T-cell (primary cell): ENCODE results near the gene PRKAB2. TPM values are rescaled to one million over a fixed set of nuclear protein-coding genes. Genes with fewer than 3 reads are reported as not detected.
"Not testable (repeated sequence)": the region's sequence is repeated elsewhere in the genome, so short reads cannot be mapped to it uniquely, and the experiment has no call there.

Source experiments
- ATAC-seq, 4 experiments: fragments of 200-7000 bp in 3 of 4; fragments of 150-1000 bp in 1 of 4; cut with Tn5 transposase; replicated peaks in 1 of 4; 1 replicate in 3 of 4; 2 replicates in 1 of 4; pipeline ENCODE4 v1.10.0; 2021; ENCODE audit warnings: moderate library complexity in 3 of 4, mild to moderate bottlenecking in 2 of 4, moderate number of reproducible peaks in 1 of 4
- CTCF ChIA-PET, 2 donors: fragments of 300-600 bp; sonication (Branson Sonifier 250); formaldehyde crosslinking; loops; one replicate each; lab custom pipeline; 2022; ENCODE audit warnings: antibody characterized with exemption in 2 of 2; lab: Charles Lee
- POLR2A ChIA-PET, 2 donors: fragments of 300-600 bp; sonication (Branson Sonifier 250); formaldehyde crosslinking; loops; one replicate each; lab custom pipeline; 2022; ENCODE audit warnings: antibody characterized with exemption in 2 of 2; lab: Charles Lee
- DNase-seq, 35 experiments: peaks; one replicate each; pipeline versions ENCODE4 v3.0.0 to v3.0.0-alpha.2; 2013 to 2023
- H3K27ac ChIP-seq: one replicate; pipeline ENCODE4 v1.5.1; 2013; ENCODE audit warnings: low read length
- H3K27me3 ChIP-seq, 2 experiments: replicated peaks in 1 of 2; 1 replicate in 1 of 2; 2 replicates in 1 of 2; pipeline versions ENCODE4 v1.6.1 to v1.7.0; 2013; ENCODE audit warnings: low read length in 1 of 2, mixed read lengths in 1 of 2; ENCODE audit not compliant: control insufficient read depth in 2 of 2, insufficient read depth in 2 of 2; ENCODE audit errors: extremely low read depth in 1 of 2
- H3K36me3 ChIP-seq, 2 donors: 1 replicate in 1 of 2; 2 replicates in 1 of 2; pipeline versions ENCODE4 v1.6.1 to v1.7.0; 2013; ENCODE audit warnings: low read length in 1 of 2; ENCODE audit not compliant: control insufficient read depth in 2 of 2, insufficient read depth in 1 of 2; ENCODE audit errors: extremely low read depth in 1 of 2
- H3K4me1 ChIP-seq, 2 experiments: 1 replicate in 1 of 2; 2 replicates in 1 of 2; pipeline versions ENCODE4 v1.6.1 to v1.7.0; 2013; ENCODE audit warnings: low read length in 2 of 2, mixed read lengths in 1 of 2; ENCODE audit not compliant: insufficient read depth in 2 of 2, control insufficient read depth in 1 of 2; ENCODE audit errors: extremely low read depth in 1 of 2
- H3K4me3 ChIP-seq, 2 donors: 1 replicate in 1 of 2; 2 replicates in 1 of 2; pipeline versions ENCODE4 v1.5.1 to v1.7.0; 2013; ENCODE audit warnings: mild to moderate bottlenecking in 2 of 2, low read length in 1 of 2, moderate library complexity in 1 of 2; ENCODE audit not compliant: control insufficient read depth in 1 of 2; ENCODE audit errors: extremely low read depth in 1 of 2
- H3K9me3 ChIP-seq: 2 replicates; pipeline ENCODE4 v1.7.0; 2013
- H3K27ac Mint-ChIP-seq, 2 donors: one replicate each; pipeline ENCODE4 v1.8.0; 2020 to 2021; ENCODE audit warnings: mild to moderate bottlenecking in 2 of 2, mixed read lengths in 2 of 2
- H3K27me3 Mint-ChIP-seq, 2 donors: one replicate each; pipeline ENCODE4 v1.8.0; 2021 to 2022; ENCODE audit warnings: mixed read lengths in 2 of 2
- H3K36me3 Mint-ChIP-seq: one replicate; pipeline ENCODE4 v1.8.0; 2021; ENCODE audit warnings: mixed read lengths
- H3K4me1 Mint-ChIP-seq, 3 donors: one replicate each; pipeline ENCODE4 v1.8.0; 2020 to 2022; ENCODE audit warnings: mixed read lengths in 3 of 3, mild to moderate bottlenecking in 1 of 3
- H3K4me3 Mint-ChIP-seq, 3 donors: one replicate each; pipeline ENCODE4 v1.8.0; 2020 to 2022; ENCODE audit warnings: mild to moderate bottlenecking in 3 of 3, mixed read lengths in 3 of 3, moderate library complexity in 3 of 3
- H3K9me3 Mint-ChIP-seq, 3 donors: one replicate each; pipeline ENCODE4 v1.8.0; 2020 to 2022; ENCODE audit warnings: mixed read lengths in 3 of 3
- WGBS: methylation state at CpG from one replicate; pipeline ENCODE4 v1.1.5; 2013; ENCODE audit warnings: missing lambda C conversion rate; ENCODE audit not compliant: insufficient coverage; 5-methylcytosine and 5-hydroxymethylcytosine counted together
- total RNA-seq, 35 experiments: library from RNA in 6 of 35; stranded (reverse) in 6 of 35; fragments of 120-200 nt in 1 of 35; gene quantifications; one replicate each; pipeline versions ENCODE4 v1.2.1 to v1.2.4 and lab custom pipeline; 2013 to 2026

PRKAB2 gene
- total RNA-seq, 5 donors from 2014 or later (not counting 1 experiment from before 2014, with no cell fraction given), result 13.6 to 22.0 (median 18.4) TPM

DNA sequence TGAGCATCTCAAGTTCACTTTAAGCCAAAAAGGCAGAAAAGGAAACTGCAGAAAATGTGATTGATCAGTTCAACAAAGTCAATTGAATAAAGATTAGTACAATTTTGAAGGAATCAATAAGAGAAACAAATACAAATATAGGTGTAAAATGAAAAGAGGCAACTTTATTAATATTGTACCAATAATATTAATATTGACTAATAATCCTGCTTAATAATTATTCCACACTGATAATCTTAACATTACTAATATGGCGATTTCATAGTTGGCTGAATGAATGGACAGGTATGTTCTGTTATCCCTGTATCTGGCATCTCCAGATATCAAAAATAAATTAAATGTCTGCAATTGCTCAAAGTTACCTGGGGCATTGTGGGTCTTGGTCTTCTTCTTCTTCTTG, 61.8 kb downstream of the PRKAB2 start:
- H3K4me3 ChIP-seq, result no peak overlapping the region
- Mint-ChIP-seq H3K36me3 (no peaks in the 10 kb centered on the region), H3K4me1 (no peaks in the 10 kb centered on the region), H3K27ac (no peak overlapping the region), H3K27me3 (peaks cover 14 to 35% of the 10 kb centered on the region in 2 donors), H3K9me3 (no peaks in the 10 kb centered on the region), H3K4me3 (no peak overlapping the region)
- no peaks in the 10 kb centered on the region for H3K36me3 ChIP-seq
- DNase-seq, result no peak
- no peak overlapping the region for H3K27ac ChIP-seq
- ATAC-seq, result no peak
- peaks cover 0 to 13% of the 10 kb centered on the region in 2 experiments for H3K27me3 ChIP-seq
- POLR2A ChIA-PET, result no interaction called here
- no CpG with 5 or more reads among the region's 1 CpG for WGBS
- CTCF ChIA-PET, result no interaction called here
- no peaks in the 10 kb centered on the region for H3K4me1 ChIP-seq
- H3K9me3 ChIP-seq, result no peaks in the 10 kb centered on the region

GRCh38 chr1:147109762-147110161, 62.5 kb downstream of the PRKAB2 start:
- no peak for DNase-seq
- Mint-ChIP-seq H3K27me3 (peaks cover 14 to 35% of the 10 kb centered on the region in 2 donors), H3K4me3 (no peak overlapping the region), H3K9me3 (no peaks in the 10 kb centered on the region), H3K4me1 (no peaks in the 10 kb centered on the region), H3K27ac (no peak overlapping the region), H3K36me3 (no peaks in the 10 kb centered on the region)
- ChIA-PET CTCF (no interaction called here), POLR2A (no interaction called here)
- no peak for ATAC-seq
- WGBS, result 65% methylated on average over 4 of the region's 4 CpGs
- H3K27me3 ChIP-seq, result peaks cover 0 to 13% of the 10 kb centered on the region in 2 experiments
- no peaks in the 10 kb centered on the region for H3K36me3 ChIP-seq
- no peaks in the 10 kb centered on the region for H3K4me1 ChIP-seq
- H3K4me3 ChIP-seq, result no peak overlapping the region
- no peaks in the 10 kb centered on the region for H3K9me3 ChIP-seq
- no peak overlapping the region for H3K27ac ChIP-seq

GRCh38 chr1:147109041-147109440, 63.2 kb downstream of the PRKAB2 start:
- Mint-ChIP-seq H3K27me3 (peaks cover 14 to 35% of the 10 kb centered on the region in 2 donors), H3K27ac (no peak overlapping the region), H3K4me1 (no peaks in the 10 kb centered on the region), H3K36me3 (no peaks in the 10 kb centered on the region), H3K4me3 (no peak overlapping the region), H3K9me3 (no peaks in the 10 kb centered on the region)
- H3K4me1 ChIP-seq, result no peaks in the 10 kb centered on the region
- CTCF ChIA-PET, result no interaction called here
- POLR2A ChIA-PET, result no interaction called here
- DNase-seq (no peak), ATAC-seq (no peak)
- H3K9me3 ChIP-seq, result no peaks in the 10 kb centered on the region
- no CpG with 5 or more reads among the region's 1 CpG for WGBS
- no peaks in the 10 kb centered on the region for H3K36me3 ChIP-seq
- H3K27ac ChIP-seq, result no peak overlapping the region
- H3K27me3 ChIP-seq, result peaks cover 0 to 13% of the 10 kb centered on the region in 2 experiments
- no peak overlapping the region for H3K4me3 ChIP-seq

DNA sequence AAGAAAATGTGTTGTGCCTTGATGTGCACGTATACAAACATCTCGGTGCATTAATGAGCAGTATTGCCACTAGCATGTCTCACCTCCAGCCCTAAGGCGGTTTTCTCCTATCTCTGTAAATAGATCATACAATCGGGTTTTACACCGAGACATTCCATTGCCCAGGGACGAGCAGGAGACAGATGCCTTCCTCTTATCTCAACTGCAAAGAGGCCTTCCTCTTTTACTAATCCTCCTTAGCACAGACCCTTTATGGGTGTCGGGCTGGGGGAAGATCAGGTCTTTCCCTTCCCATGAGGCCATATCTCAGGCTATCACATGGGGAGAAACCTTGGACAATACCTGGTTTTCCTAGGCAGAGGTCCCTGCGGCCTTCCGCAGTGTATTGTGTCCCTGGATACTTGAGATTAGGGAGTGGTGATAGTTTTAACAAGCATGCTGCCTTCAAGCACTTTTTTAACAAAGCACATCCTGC, 65.8 kb downstream of the PRKAB2 start:
- peaks cover 14 to 35% of the 10 kb centered on the region in 2 donors for H3K27me3 Mint-ChIP-seq
- H3K4me1 Mint-ChIP-seq, POLR2A ChIA-PET: not testable (repeated sequence)

GRCh38 chr1:147105909-147106308, 66.4 kb downstream of the PRKAB2 start:
- no peaks in the 10 kb centered on the region for H3K4me1 Mint-ChIP-seq

More for the DNA sequence above, 65.8 kb downstream of the PRKAB2 start:
- H3K9me3 Mint-ChIP-seq, H3K27ac Mint-ChIP-seq, H3K4me3 ChIP-seq, H3K9me3 ChIP-seq, ATAC-seq, H3K4me3 Mint-ChIP-seq, H3K27ac ChIP-seq, DNase-seq, H3K4me1 ChIP-seq, H3K36me3 ChIP-seq, H3K36me3 Mint-ChIP-seq, CTCF ChIA-PET: not testable (repeated sequence)
- WGBS, result 100% methylated on average over 2 of the region's 9 CpGs
- H3K27me3 ChIP-seq, result peaks cover 0 to 13% of the 10 kb centered on the region in 2 experiments

More at GRCh38 chr1:147105909-147106308, 66.4 kb downstream of the PRKAB2 start:
- ATAC-seq, result no peak
- Mint-ChIP-seq H3K36me3 (no peaks in the 10 kb centered on the region), H3K27me3 (peaks cover 13 to 37% of the 10 kb centered on the region in 2 donors), H3K27ac (no peak overlapping the region), H3K4me3 (no peak overlapping the region), H3K9me3 (no peaks in the 10 kb centered on the region)
- H3K36me3 ChIP-seq, result no peaks in the 10 kb centered on the region
- ChIA-PET POLR2A (no interaction called here), CTCF (no interaction called here)
- H3K27me3 ChIP-seq, result peaks cover 0 to 13% of the 10 kb centered on the region in 2 experiments
- 66% methylated on average over 3 of the region's 8 CpGs for WGBS
- H3K4me1 ChIP-seq, result no peaks in the 10 kb centered on the region
- no peaks in the 10 kb centered on the region for H3K9me3 ChIP-seq
- no peak for DNase-seq
- H3K27ac ChIP-seq, result no peak overlapping the region
- no peak overlapping the region for H3K4me3 ChIP-seq

Other genes starting within 250 kb of the PRKAB2 start
- 10 to 100 TPM; 23.8 to 29.4 (median 24.4) TPM for gene NBPF12, start 234.1 kb downstream of the PRKAB2 start, total RNA-seq
- 1 to 10 TPM in 1 of 5 donors, under 1 TPM in 4; 0.23 to 1.4 (median 0.95) TPM for gene FMO5, start 52.9 kb upstream of the PRKAB2 start, total RNA-seq
- 10 to 100 TPM; 25.1 to 43.9 (median 33.8) TPM for gene CHD1L, start 70.2 kb upstream of the PRKAB2 start, total RNA-seq